PC-3 (cell line): Measurements from ENCODE around the gene LOXHD1. TPM values are rescaled to one million over a fixed set of nuclear protein-coding genes. Genes with fewer than 3 reads are reported as not detected.

Source experiments
- ATAC-seq: fragments of 200-7000 bp; cut with Tn5 transposase; 2 replicates; pipeline ENCODE4 v1.9.1; 2020; ENCODE audit warnings: mild to moderate bottlenecking, moderate library complexity
- BruUV-seq: library from RNA; stranded (reverse); fragments of 400-500 nt; replicated peaks from 2 replicates; lab custom pipeline; 2021; lab: Mats Ljungman, UMichigan
- CTCF ChIA-PET: fragments of 300-600 bp; sonication (Branson Sonifier 250); formaldehyde crosslinking; loops from one replicate; lab custom pipeline; 2022; ENCODE audit warnings: antibody characterized with exemption; lab: Charles Lee
- POLR2A ChIA-PET: fragments of 300-600 bp; sonication (Branson Sonifier 250); formaldehyde crosslinking; loops from one replicate; lab custom pipeline; 2022; ENCODE audit warnings: antibody characterized with exemption; ENCODE audit not compliant: unreplicated experiment; lab: Charles Lee
- DNase-seq: peaks from one replicate; pipeline ENCODE4 v3.0.0-alpha.2; 2015
- H2AFZ ChIP-seq: fragments of 300-600 bp; sonication (generic); 2 replicates; pipeline ENCODE4 v1.6.0; 2016; ENCODE audit warnings: antibody characterized with exemption, low read length
- H3F3A ChIP-seq: fragments of 300-600 bp; sonication (generic); one replicate; pipeline ENCODE4 v1.6.0; 2017; ENCODE audit warnings: antibody characterized with exemption, low read length, control low read depth, mild to moderate bottlenecking; ENCODE audit not compliant: unreplicated experiment
- H3K27ac ChIP-seq: fragments of 300-600 bp; sonication (generic); 2 replicates; pipeline ENCODE4 v1.5.1; 2016; ENCODE audit warnings: mild to moderate bottlenecking, low read length
- H3K27me3 ChIP-seq: fragments of 300-600 bp; sonication (generic); 2 replicates; pipeline ENCODE4 v1.6.1; 2016; ENCODE audit warnings: low read length, mixed read lengths
- H3K36me3 ChIP-seq: fragments of 300-600 bp; sonication (generic); 2 replicates; pipeline ENCODE4 v1.6.1; 2016; ENCODE audit warnings: low read depth, mixed run types, low read length, mixed read lengths
- H3K4me1 ChIP-seq: fragments of 300-600 bp; sonication (generic); 2 replicates; pipeline ENCODE4 v1.5.1; 2016; ENCODE audit warnings: low read length; ENCODE audit not compliant: insufficient read depth
- H3K4me2 ChIP-seq: fragments of 300-600 bp; sonication (generic); 2 replicates; pipeline ENCODE4 v1.6.0; 2016; ENCODE audit warnings: low read length
- H3K4me3 ChIP-seq: fragments of 300-600 bp; sonication (generic); 2 replicates; pipeline ENCODE4 v1.5.1; 2016; ENCODE audit warnings: mild to moderate bottlenecking, low read length, mixed read lengths
- H3K79me2 ChIP-seq: fragments of 300-600 bp; sonication (generic); 2 replicates; pipeline ENCODE4 v1.6.1; 2017; ENCODE audit warnings: low read length, mixed read lengths
- H3K9ac ChIP-seq: fragments of 300-600 bp; sonication (generic); 2 replicates; pipeline ENCODE4 v1.6.0; 2016; ENCODE audit warnings: mild to moderate bottlenecking, low read length
- H3K9me2 ChIP-seq: fragments of 300-600 bp; sonication (generic); replicated peaks from 2 replicates; pipeline ENCODE4 v1.6.1; 2016; ENCODE audit warnings: mixed run types, low read length, mixed read lengths
- H3K9me3 ChIP-seq: fragments of 300-600 bp; sonication (generic); 2 replicates; pipeline ENCODE4 v1.6.1; 2016; ENCODE audit warnings: low read length, mixed read lengths
- H4K20me1 ChIP-seq: fragments of 300-600 bp; sonication (generic); 2 replicates; pipeline ENCODE4 v1.6.1; 2016; ENCODE audit warnings: low read length, mixed read lengths
- CTCF ChIP-seq: fragments of 300-600 bp; sonication (generic); conservative IDR thresholded peaks from 2 replicates; pipeline ENCODE4 v1.5.1; 2017; ENCODE audit warnings: antibody characterized with exemption, low read depth, mild to moderate bottlenecking, low read length
- EZH2 ChIP-seq: fragments of 300-600 bp; sonication (generic); IDR thresholded peaks from one replicate; pipeline ENCODE4 v1.6.1; 2017; ENCODE audit warnings: antibody characterized with exemption, mild to moderate bottlenecking, low read length; ENCODE audit not compliant: unreplicated experiment
- EZH2phosphoT487 ChIP-seq: fragments of 300-600 bp; sonication (generic); IDR thresholded peaks from 2 replicates; pipeline ENCODE4 v1.6.1; 2018; ENCODE audit warnings: mild to moderate bottlenecking, antibody characterized with exemption, low read length, borderline replicate concordance
- intact Hi-C: fragments of 100-400 bp; cut with micrococcal nuclease; formaldehyde crosslinking; loops from 2 replicates; pipeline ENCODE4 v1.9.0; 2023
- total RNA-seq: library from RNA; depleted of rRNA; stranded (reverse); fragments of >200 nt; gene quantifications from 2 replicates; pipeline ENCODE4 v1.2.3, GENCODE V29; 2014

LOXHD1 gene
- total RNA-seq, 1 experiment from 2014 or later, result not detected

DNA sequence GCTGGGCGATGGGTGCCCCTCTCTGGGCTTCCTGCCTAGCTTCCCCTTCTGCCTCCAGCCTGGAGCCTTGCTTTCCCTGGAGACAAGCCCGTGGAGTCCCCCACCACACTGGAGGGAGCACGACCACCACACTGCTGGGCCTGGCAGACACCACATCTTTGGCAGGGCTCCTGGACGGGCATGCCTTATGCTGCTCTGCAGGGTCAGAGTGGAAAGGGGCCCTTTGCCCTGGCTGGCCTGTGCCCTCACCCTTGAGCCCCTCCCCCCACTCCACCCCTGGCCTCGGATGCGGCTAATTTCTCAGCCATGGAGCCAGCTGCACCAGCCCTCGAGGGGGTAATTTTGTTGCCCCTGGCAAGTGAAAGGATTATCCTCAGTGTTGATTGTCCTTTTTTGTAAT lies 194.5 kb downstream of the LOXHD1 start:
- no peak overlapping the region for H3K27ac ChIP-seq
- H3K79me2 ChIP-seq, result no peaks in the 10 kb centered on the region
- ChIA-PET CTCF (interaction anchor here (0.6 to 0.7 kb wide), 2 partner anchors 47 to 212 kb away, joined by 3 read pairs; no protein-coding TSS in a partner anchor), POLR2A (no interaction called here)
- H3K9ac ChIP-seq, result no peak overlapping the region
- no peaks in the 10 kb centered on the region for H3K36me3 ChIP-seq
- intact Hi-C loops, result no loop called here
- no peaks in the 10 kb centered on the region for H4K20me1 ChIP-seq
- BruUV-seq, result no TSS peak
- DNase-seq (no peak), ATAC-seq (no peak; the same call in 1 of the 2 replicates)
- H2AFZ ChIP-seq, result no peak overlapping the region
- no peaks in the 10 kb centered on the region for H3K9me2 ChIP-seq
- H3K4me3 ChIP-seq, result no peak overlapping the region
- no peak overlapping the region for H3K4me2 ChIP-seq
- no peaks in the 10 kb centered on the region for H3K9me3 ChIP-seq
- H3K4me1 ChIP-seq, result no peaks in the 10 kb centered on the region
- TF ChIP-seq EZH2 (no peak), CTCF (no peak), EZH2phosphoT487 (no peak)
- H3F3A ChIP-seq, result no peaks in the 10 kb centered on the region
- no peaks in the 10 kb centered on the region for H3K27me3 ChIP-seq

DNA sequence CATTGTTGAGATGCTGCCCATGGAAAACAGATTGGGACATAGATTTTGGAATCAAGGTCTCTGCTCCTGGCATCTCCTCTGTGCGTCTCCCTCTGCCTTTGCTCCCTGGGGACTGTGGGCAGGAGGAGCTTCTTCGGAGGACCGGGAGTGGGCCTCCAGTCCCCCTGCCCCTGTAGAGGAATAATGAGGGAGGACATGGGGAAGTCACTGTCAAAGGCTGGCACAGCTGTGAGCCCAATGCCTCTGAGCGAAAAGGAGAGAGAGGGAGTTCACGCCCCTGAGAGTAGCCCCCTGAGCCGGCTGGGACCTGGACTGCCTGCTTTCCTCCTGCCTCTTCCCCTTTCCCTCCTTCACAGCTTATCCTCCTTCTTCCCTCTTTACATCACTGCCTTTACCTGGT lies 195.0 kb downstream of the LOXHD1 start:
- BruUV-seq, result no TSS peak
- ATAC-seq, result no peak

More for the DNA sequence above, 195.0 kb downstream of the LOXHD1 start:
- ChIA-PET CTCF (no interaction called here), POLR2A (no interaction called here)
- intact Hi-C loops, result no loop called here
- Histone ChIP-seq H3K4me2 (no peak overlapping the region), H4K20me1 (no peaks in the 10 kb centered on the region), H3K27me3 (no peaks in the 10 kb centered on the region), H3K79me2 (no peaks in the 10 kb centered on the region), H3K4me3 (no peak overlapping the region), H3K9me3 (no peaks in the 10 kb centered on the region), H3K9ac (no peak overlapping the region), H2AFZ (no peak overlapping the region), H3K27ac (no peak overlapping the region), H3F3A (no peaks in the 10 kb centered on the region), H3K36me3 (no peaks in the 10 kb centered on the region), H3K4me1 (no peaks in the 10 kb centered on the region), H3K9me2 (no peaks in the 10 kb centered on the region)
- no peak for DNase-seq
- TF ChIP-seq CTCF (no peak), EZH2phosphoT487 (no peak), EZH2 (no peak)
